HL-60 (cell line): ENCODE results near the gene LRP1B.

Source experiments
- DNase-seq, 2 experiments: peaks; one replicate each; pipeline ENCODE4 v3.0.0-alpha.2; 2010 to 2020; ENCODE audit warnings: low read depth in 1 of 2, low spot score in 1 of 2
- H3K27ac ChIP-seq: fragments of 250-450 bp; sonication (Bioruptor Pico); replicated peaks from 2 replicates; pipeline ENCODE4 v1.5.1; 2020; ENCODE audit warnings: mild to moderate bottlenecking, moderate library complexity
- H3K27me3 ChIP-seq: fragments of 250-450 bp; sonication (Bioruptor Pico); 2 replicates; pipeline ENCODE4 v1.5.1; 2021; ENCODE audit warnings: mild to moderate bottlenecking, moderate library complexity; ENCODE audit not compliant: insufficient read depth, poor library complexity, severe bottlenecking
- H3K4me3 ChIP-seq: replicated peaks from 2 replicates; pipeline ENCODE4 v1.5.1; 2011; ENCODE audit warnings: mild to moderate bottlenecking, control low read depth, low read length; ENCODE audit not compliant: insufficient read depth
- GABPA ChIP-seq: IDR thresholded peaks from 2 replicates; pipeline ENCODE4 v1.6.1; 2012; ENCODE audit warnings: low read depth
- POLR2AphosphoS5 ChIP-seq: IDR thresholded peaks from 2 replicates; pipeline ENCODE4 v1.6.1; 2012; ENCODE audit warnings: low read depth
- REST ChIP-seq: IDR thresholded peaks from 2 replicates; pipeline ENCODE4 v1.6.1; 2012; ENCODE audit warnings: low read depth; ENCODE audit not compliant: insufficient replicate concordance
- SPI1 ChIP-seq: IDR thresholded peaks from 2 replicates; pipeline ENCODE4 v1.6.1; 2012; ENCODE audit warnings: low read depth, mild to moderate bottlenecking, borderline replicate concordance
- TF ChIP-seq, protein P1 (sequence below): IDR thresholded peaks from one replicate; pipeline ENCODE4 v1.5.1; 2011; ENCODE audit warnings: low read length, control low read depth, inconsistent platforms; ENCODE audit not compliant: insufficient read depth

LRP1B gene

DNA sequence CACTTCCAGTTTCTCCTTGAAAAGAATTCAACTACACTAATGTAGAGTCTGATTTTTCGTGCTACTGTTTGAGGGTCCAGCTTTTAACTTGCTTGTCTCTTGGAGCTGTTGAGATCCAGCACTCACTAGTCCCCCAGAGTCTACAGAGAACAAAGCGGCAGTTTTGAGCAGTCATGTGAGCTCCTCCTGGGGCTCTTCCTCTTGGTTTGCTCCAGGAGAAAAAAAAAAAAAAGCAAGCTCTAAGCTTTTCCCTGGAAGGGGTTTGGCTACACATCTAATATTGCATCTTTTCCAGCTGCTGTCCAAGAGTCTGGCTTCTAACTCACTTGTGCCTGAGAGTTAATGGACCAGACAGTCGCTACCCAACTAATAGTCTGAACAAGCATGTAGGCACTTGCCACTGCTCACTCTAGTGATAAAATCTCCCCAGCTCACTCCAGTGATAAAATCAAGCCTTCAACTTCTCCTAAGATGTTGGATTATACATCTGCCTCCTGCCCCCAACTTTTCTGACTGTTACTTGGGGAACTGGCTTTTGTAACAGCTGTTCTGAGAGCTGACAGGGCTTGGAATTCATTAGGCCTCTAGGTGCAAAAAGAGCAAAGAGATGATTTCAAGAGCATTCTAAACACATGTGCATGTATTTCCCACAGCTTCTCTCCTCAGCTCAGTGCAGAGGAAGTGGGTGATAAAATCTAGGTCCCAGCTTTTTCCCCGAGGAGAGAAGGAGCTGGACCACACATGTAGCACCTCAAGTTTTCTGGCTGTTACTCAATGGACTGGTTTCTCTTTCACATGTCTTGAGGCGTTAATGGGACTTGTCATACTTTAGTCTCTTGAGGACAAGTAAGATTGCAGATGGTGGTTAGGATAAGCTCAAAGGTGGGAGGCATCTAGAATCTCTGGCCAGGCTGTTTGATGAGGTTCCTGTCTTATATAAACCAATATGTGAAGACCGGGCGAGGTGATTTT is 750.5 kb downstream of the LRP1B start:
- TF ChIP-seq SPI1 (no peak), GABPA (no peak), POLR2AphosphoS5 (no peak), REST (no peak)
- TF ChIP-seq, protein P1, sequence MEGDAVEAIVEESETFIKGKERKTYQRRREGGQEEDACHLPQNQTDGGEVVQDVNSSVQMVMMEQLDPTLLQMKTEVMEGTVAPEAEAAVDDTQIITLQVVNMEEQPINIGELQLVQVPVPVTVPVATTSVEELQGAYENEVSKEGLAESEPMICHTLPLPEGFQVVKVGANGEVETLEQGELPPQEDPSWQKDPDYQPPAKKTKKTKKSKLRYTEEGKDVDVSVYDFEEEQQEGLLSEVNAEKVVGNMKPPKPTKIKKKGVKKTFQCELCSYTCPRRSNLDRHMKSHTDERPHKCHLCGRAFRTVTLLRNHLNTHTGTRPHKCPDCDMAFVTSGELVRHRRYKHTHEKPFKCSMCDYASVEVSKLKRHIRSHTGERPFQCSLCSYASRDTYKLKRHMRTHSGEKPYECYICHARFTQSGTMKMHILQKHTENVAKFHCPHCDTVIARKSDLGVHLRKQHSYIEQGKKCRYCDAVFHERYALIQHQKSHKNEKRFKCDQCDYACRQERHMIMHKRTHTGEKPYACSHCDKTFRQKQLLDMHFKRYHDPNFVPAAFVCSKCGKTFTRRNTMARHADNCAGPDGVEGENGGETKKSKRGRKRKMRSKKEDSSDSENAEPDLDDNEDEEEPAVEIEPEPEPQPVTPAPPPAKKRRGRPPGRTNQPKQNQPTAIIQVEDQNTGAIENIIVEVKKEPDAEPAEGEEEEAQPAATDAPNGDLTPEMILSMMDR: no peak
- Histone ChIP-seq H3K4me3 (no peak overlapping the region), H3K27me3 (no peaks in the 10 kb centered on the region), H3K27ac (no peak overlapping the region)
- no peak for DNase-seq

- Histone ChIP-seq H3K27ac (no peak overlapping the region), H3K27me3 (no peaks in the 10 kb centered on the region), H3K4me3 (no peak overlapping the region)
- DNase-seq: no peak
- no peak for TF ChIP-seq REST
- TF ChIP-seq POLR2AphosphoS5: no peak
- no peak for TF ChIP-seq GABPA
- TF ChIP-seq, protein P1: no peak
- no peak for TF ChIP-seq SPI1
Observed at GRCh38 chr2:141364821-141365220, 766.0 kb downstream of the LRP1B start.

DNA sequence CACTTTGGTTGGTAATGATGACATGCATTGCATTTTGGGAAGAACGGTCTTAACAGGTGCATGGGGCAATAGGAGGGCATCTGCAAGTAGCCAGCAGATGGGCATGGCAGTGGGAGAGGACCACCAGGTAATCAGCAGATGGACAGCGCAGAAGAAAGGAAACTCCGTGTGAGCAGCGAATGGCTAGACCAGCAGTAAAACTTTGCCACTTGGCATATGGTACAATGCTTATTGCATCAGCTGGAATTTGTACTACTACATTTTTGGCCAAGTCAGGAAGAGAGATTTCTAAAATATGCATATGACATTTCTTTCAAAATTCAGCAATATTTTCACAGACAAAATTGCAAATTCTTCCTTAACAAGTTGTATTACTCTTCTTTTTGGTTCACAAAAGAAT is 768.5 kb downstream of the LRP1B start:
- Histone ChIP-seq H3K27me3 (no peaks in the 10 kb centered on the region), H3K4me3 (no peak overlapping the region), H3K27ac (no peak overlapping the region)
- TF ChIP-seq POLR2AphosphoS5: no peak
- no peak for TF ChIP-seq GABPA
- no peak for TF ChIP-seq REST
- TF ChIP-seq, protein P1: no peak
- TF ChIP-seq SPI1: no peak
- no peak for DNase-seq
